IMR-90 (cell line): ENCODE measurements around the gene CCR5AS.

Experiments used
- ATAC-seq: fragments of 200-7000 bp; cut with Tn5 transposase; 2 replicates; pipeline ENCODE4 v1.9.1; 2020; ENCODE audit warnings: low read depth, mild to moderate bottlenecking, moderate library complexity
- BruUV-seq: library from RNA; stranded (reverse); fragments of 400-500 nt; replicated peaks from 2 replicates; lab custom pipeline; 2021; lab: Mats Ljungman, UMichigan
- CTCF ChIA-PET: fragments of 300-600 bp; formaldehyde crosslinking; extraction: SDS; loops from one replicate; lab custom pipeline; 2021; ENCODE audit warnings: antibody characterized with exemption; lab: Yijun Ruan, JAX
- POLR2A ChIA-PET: fragments of 300-600 bp; sonication (Branson Sonifier 250); formaldehyde crosslinking; loops from one replicate; lab custom pipeline; 2022; ENCODE audit warnings: antibody characterized with exemption; ENCODE audit not compliant: unreplicated experiment; lab: Charles Lee
- DNase-seq: peaks from one replicate; pipeline ENCODE4 v3.0.0; 2013
- H2AFZ ChIP-seq: replicated peaks from 2 replicates; pipeline ENCODE3; 2013; ENCODE audit warnings: low read length, mild to moderate bottlenecking; ENCODE audit not compliant: poor library complexity
- H2AK5ac ChIP-seq: 2 replicates; pipeline ENCODE4 v1.6.1; 2013; ENCODE audit warnings: low read depth, low read length, inconsistent platforms
- H2AK9ac ChIP-seq: replicated peaks from 2 replicates; pipeline ENCODE3; 2013; ENCODE audit warnings: mild to moderate bottlenecking, low read depth, low read length, moderate library complexity; ENCODE audit not compliant: poor library complexity
- H2BK120ac ChIP-seq: 2 replicates; pipeline ENCODE4 v1.6.1; 2013; ENCODE audit warnings: low read depth, low read length, inconsistent platforms
- H2BK15ac ChIP-seq: 3 replicates; pipeline ENCODE4 v1.6.1; 2013; ENCODE audit warnings: low read depth, low read length, inconsistent platforms
- H2BK20ac ChIP-seq: 2 replicates; pipeline ENCODE4 v1.6.1; 2013; ENCODE audit warnings: low read depth, mild to moderate bottlenecking, inconsistent platforms, low read length, moderate library complexity
- H2BK5ac ChIP-seq: 2 replicates; pipeline ENCODE4 v1.6.1; 2013; ENCODE audit warnings: mild to moderate bottlenecking, low read depth, low read length, inconsistent platforms; ENCODE audit not compliant: poor library complexity, severe bottlenecking
- H3K14ac ChIP-seq: replicated peaks from 2 replicates; pipeline ENCODE4 v1.6.1; 2013; ENCODE audit warnings: low read depth, low read length, inconsistent platforms
- H3K18ac ChIP-seq: 2 replicates; pipeline ENCODE4 v1.6.1; 2013; ENCODE audit warnings: low read depth, low read length, control low read depth
- H3K23ac ChIP-seq: 2 replicates; pipeline ENCODE4 v1.6.1; 2013; ENCODE audit warnings: low read depth, low read length, inconsistent platforms
- H3K27ac ChIP-seq: 2 replicates; pipeline ENCODE4 v1.5.1; 2013; ENCODE audit warnings: mild to moderate bottlenecking, control low read depth, low read length; ENCODE audit not compliant: insufficient read depth
- H3K27me3 ChIP-seq: 2 replicates; pipeline ENCODE4 v1.6.1; 2013; ENCODE audit warnings: low read length; ENCODE audit not compliant: control insufficient read depth, insufficient read depth
- H3K36me3 ChIP-seq: 2 replicates; pipeline ENCODE4 v1.6.1; 2013; ENCODE audit warnings: low read length, mixed read lengths; ENCODE audit not compliant: control insufficient read depth, insufficient read depth
- H3K4ac ChIP-seq: 2 replicates; pipeline ENCODE4 v1.6.1; 2013; ENCODE audit warnings: low read depth, low read length, inconsistent platforms
- H3K4me1 ChIP-seq: 2 replicates; pipeline ENCODE4 v1.6.1; 2013; ENCODE audit warnings: low read length, mixed read lengths; ENCODE audit not compliant: control insufficient read depth, insufficient read depth
- H3K4me2 ChIP-seq: 2 replicates; pipeline ENCODE4 v1.6.1; 2013; ENCODE audit warnings: low read depth, mild to moderate bottlenecking, control low read depth, low read length, moderate library complexity
- H3K4me3 ChIP-seq: 2 replicates; pipeline ENCODE4 v1.5.1; 2013; ENCODE audit warnings: low read depth, mild to moderate bottlenecking, control low read depth, low read length, moderate library complexity; ENCODE audit not compliant: insufficient read depth
- H3K56ac ChIP-seq: 2 replicates; pipeline ENCODE4 v1.6.1; 2013; ENCODE audit warnings: low read length, inconsistent platforms; ENCODE audit not compliant: insufficient read depth; ENCODE audit errors: extremely low read depth
- H3K79me1 ChIP-seq, 2 experiments: 2 replicates each; pipeline ENCODE4 v1.6.1; 2013; ENCODE audit warnings: low read length in 2 of 2, inconsistent platforms in 1 of 2, low read depth in 1 of 2
- H3K9ac ChIP-seq: 2 replicates; pipeline ENCODE4 v1.6.1; 2013; ENCODE audit warnings: low read depth, low read length, control low read depth
- H3K9me1 ChIP-seq: 2 replicates; pipeline ENCODE4 v1.6.1; 2013; ENCODE audit warnings: low read length, inconsistent platforms; ENCODE audit not compliant: insufficient read depth
- H3K9me3 ChIP-seq: 2 replicates; pipeline ENCODE4 v1.6.1; 2013; ENCODE audit warnings: low read length; ENCODE audit not compliant: control insufficient read depth, insufficient read depth
- H4K20me1 ChIP-seq: 2 replicates; pipeline ENCODE4 v1.6.1; 2013; ENCODE audit warnings: low read length, inconsistent platforms; ENCODE audit not compliant: insufficient read depth
- H4K5ac ChIP-seq: 2 replicates; pipeline ENCODE4 v1.6.1; 2013; ENCODE audit warnings: mild to moderate bottlenecking, low read depth, low read length, control low read depth
- H4K8ac ChIP-seq, 2 experiments: 2 replicates each; pipeline ENCODE4 v1.6.1; 2013; ENCODE audit warnings: low read depth in 2 of 2, low read length in 2 of 2, control low read depth in 1 of 2, inconsistent platforms in 1 of 2
- H4K91ac ChIP-seq: 2 replicates; pipeline ENCODE4 v1.6.1; 2013; ENCODE audit warnings: low read depth, low read length, inconsistent platforms; ENCODE audit not compliant: insufficient read depth
- BHLHE40 ChIP-seq: fragments of 150-350 bp; IDR thresholded peaks from 2 replicates; pipeline ENCODE4 v1.6.1; 2016; ENCODE audit warnings: mild to moderate bottlenecking, low read depth, low read length
- CEBPB ChIP-seq: IDR thresholded peaks from 2 replicates; pipeline ENCODE4 v1.6.1; 2012; ENCODE audit warnings: low read depth, low read length, improper control_type of control experiment
- WGBS, 2 experiments: methylation state at CpG; one replicate each; pipeline versions ENCODE4 v1.1.5 to v1.1.7; 2013; ENCODE audit warnings: missing lambda C conversion rate in 2 of 2; ENCODE audit not compliant: insufficient read length in 1 of 2; ENCODE audit errors: extremely low coverage in 2 of 2; 5-methylcytosine and 5-hydroxymethylcytosine counted together
- dilution Hi-C: fragments of 300-500 bp; cut with HindIII; formaldehyde crosslinking; loops from one replicate; pipeline ENCODE4 v1.14.3; 2018; ENCODE audit warnings: low sequenced_read_pairs; ENCODE audit not compliant: unreplicated experiment
- in situ Hi-C: fragments of 300-500 bp; cut with MboI; formaldehyde crosslinking; loops from 3 replicates; pipeline ENCODE4 v1.14.3; 2019; ENCODE audit warnings: low sequenced_read_pairs, inconsistent platforms, mixed read lengths
- intact Hi-C: fragments of 100-400 bp; cut with micrococcal nuclease; formaldehyde crosslinking; loops from 2 replicates; pipeline ENCODE4 v1.10.0; 2022
- TF ChIP-seq, protein P1 (sequence below): conservative IDR thresholded peaks from 2 replicates; pipeline ENCODE4 v1.5.1; 2012; ENCODE audit warnings: mild to moderate bottlenecking, low read depth, low read length, improper control_type of control experiment

Gene CCR5AS

DNA sequence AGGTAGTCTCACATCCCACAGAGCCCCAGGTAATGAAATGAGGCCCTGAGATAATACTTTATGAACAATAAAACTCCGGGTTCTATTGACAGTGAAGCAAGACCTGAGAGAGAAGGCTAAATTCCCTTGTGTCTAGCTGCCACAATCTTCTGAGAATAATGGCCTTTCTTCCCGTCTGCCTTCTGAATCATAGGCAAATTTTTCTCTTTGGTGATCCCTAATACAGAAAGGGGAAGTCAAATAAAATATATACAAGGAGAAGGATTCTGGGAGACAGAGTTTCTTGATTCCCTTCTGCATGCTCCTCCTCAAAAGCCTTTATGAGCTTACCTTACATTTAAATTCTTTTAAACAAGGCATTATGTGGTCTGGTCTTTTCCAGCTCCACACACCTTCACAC is 82.8 kb downstream of the CCR5AS start:
- no peaks in the 10 kb centered on the region for H3K4me1 ChIP-seq
- no peak overlapping the region for H4K8ac ChIP-seq
- H4K5ac ChIP-seq, result no peak overlapping the region
- in situ Hi-C loops (no loop called here), dilution Hi-C loops (no loop called here), intact Hi-C loops (no loop called here)
- BruUV-seq, result no TSS peak
- H2AFZ ChIP-seq, result no peak overlapping the region
- no peaks in the 10 kb centered on the region for H3K79me1 ChIP-seq
- no peak overlapping the region for H2BK15ac ChIP-seq
- H3K9me1 ChIP-seq, result no peaks in the 10 kb centered on the region
- H3K23ac ChIP-seq, result no peak overlapping the region
- H3K4me3 ChIP-seq, result no peak overlapping the region
- no peaks in the 10 kb centered on the region for H4K20me1 ChIP-seq
- POLR2A ChIA-PET, result no interaction called here
- no peaks in the 10 kb centered on the region for H3K9me3 ChIP-seq
- no peak overlapping the region for H3K9ac ChIP-seq
- H2BK5ac ChIP-seq, result no peak overlapping the region
- no peak overlapping the region for H3K4me2 ChIP-seq
- H2AK9ac ChIP-seq, result no peak overlapping the region
- no CpG with 5 or more reads among the region's 2 CpGs for WGBS, 2 experiments
- H3K14ac ChIP-seq, result no peak overlapping the region
- no peak overlapping the region for H3K56ac ChIP-seq
- no peak overlapping the region for H3K18ac ChIP-seq
- TF ChIP-seq, protein P1, sequence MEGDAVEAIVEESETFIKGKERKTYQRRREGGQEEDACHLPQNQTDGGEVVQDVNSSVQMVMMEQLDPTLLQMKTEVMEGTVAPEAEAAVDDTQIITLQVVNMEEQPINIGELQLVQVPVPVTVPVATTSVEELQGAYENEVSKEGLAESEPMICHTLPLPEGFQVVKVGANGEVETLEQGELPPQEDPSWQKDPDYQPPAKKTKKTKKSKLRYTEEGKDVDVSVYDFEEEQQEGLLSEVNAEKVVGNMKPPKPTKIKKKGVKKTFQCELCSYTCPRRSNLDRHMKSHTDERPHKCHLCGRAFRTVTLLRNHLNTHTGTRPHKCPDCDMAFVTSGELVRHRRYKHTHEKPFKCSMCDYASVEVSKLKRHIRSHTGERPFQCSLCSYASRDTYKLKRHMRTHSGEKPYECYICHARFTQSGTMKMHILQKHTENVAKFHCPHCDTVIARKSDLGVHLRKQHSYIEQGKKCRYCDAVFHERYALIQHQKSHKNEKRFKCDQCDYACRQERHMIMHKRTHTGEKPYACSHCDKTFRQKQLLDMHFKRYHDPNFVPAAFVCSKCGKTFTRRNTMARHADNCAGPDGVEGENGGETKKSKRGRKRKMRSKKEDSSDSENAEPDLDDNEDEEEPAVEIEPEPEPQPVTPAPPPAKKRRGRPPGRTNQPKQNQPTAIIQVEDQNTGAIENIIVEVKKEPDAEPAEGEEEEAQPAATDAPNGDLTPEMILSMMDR, result no peak
- TF ChIP-seq CEBPB (no peak), BHLHE40 (no peak)
- no peaks in the 10 kb centered on the region for H3K36me3 ChIP-seq
- H2BK120ac ChIP-seq, result no peak overlapping the region
- H3K4ac ChIP-seq, result no peak overlapping the region
- DNase-seq (no peak), ATAC-seq (no peak)
- H2BK20ac ChIP-seq, result no peak overlapping the region
- H3K27ac ChIP-seq, result no peak overlapping the region
- no peak overlapping the region for H2AK5ac ChIP-seq
- peaks cover 3% of the 10 kb centered on the region; the same call in 1 of the 2 replicates for H3K27me3 ChIP-seq
- CTCF ChIA-PET, result no interaction called here
- no peak overlapping the region for H4K91ac ChIP-seq
